Measurements from ENCODE around the gene RSPO1.
"Not testable (repeated sequence)": the region's sequence is repeated elsewhere in the genome, so short reads cannot be mapped to it uniquely, and the experiment has no call there.

Gene RSPO1

GRCh38 chr1:37599940-37600339, 34.8 kb downstream of the RSPO1 start:
- H3K4me3 ChIP-seq (ENCODE audit: low read depth, low read length) = no peak overlapping the region
- no peak for DNase-seq (ENCODE audit: low read depth)
- TF ChIP-seq, protein P1, sequence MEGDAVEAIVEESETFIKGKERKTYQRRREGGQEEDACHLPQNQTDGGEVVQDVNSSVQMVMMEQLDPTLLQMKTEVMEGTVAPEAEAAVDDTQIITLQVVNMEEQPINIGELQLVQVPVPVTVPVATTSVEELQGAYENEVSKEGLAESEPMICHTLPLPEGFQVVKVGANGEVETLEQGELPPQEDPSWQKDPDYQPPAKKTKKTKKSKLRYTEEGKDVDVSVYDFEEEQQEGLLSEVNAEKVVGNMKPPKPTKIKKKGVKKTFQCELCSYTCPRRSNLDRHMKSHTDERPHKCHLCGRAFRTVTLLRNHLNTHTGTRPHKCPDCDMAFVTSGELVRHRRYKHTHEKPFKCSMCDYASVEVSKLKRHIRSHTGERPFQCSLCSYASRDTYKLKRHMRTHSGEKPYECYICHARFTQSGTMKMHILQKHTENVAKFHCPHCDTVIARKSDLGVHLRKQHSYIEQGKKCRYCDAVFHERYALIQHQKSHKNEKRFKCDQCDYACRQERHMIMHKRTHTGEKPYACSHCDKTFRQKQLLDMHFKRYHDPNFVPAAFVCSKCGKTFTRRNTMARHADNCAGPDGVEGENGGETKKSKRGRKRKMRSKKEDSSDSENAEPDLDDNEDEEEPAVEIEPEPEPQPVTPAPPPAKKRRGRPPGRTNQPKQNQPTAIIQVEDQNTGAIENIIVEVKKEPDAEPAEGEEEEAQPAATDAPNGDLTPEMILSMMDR (IDR thresholded peaks at IDR 0.05; ENCODE audit: insufficient read depth, low read depth, low read length, missing control alignments) = no peak

DNA sequence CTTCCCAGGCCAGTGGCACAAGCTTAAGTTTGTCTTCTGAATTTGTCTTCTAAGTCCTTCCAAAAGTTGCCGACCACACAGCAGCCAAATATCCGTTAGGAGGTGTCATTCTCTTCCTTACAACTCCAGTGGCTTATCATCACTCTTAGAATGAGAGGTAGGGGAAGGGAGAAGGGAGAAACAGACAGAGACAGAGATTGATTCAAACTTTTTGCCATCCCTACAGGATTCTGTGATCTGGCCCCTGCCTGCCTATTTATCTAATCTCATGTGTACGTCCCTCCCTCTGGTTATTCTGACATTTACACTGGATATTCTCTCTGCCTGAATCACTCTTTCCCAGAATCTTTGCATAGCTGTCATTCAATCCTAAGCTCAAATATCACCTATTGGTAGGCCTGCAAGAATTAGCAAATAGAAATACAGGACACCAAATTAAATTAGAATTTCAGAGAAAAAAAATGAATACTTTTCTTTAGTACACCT, 38.5 kb downstream of the RSPO1 start:
- TF ChIP-seq, protein P1 (IDR thresholded peaks at IDR 0.05; ENCODE audit: insufficient read depth, low read depth, low read length, missing control alignments) = no peak
- DNase-seq (ENCODE audit: low read depth) = no peak
- H3K4me3 ChIP-seq (ENCODE audit: low read depth, low read length) = peak overlapping the region; percentile 49

- TF ChIP-seq, protein P1 (IDR thresholded peaks at IDR 0.05; ENCODE audit: insufficient read depth, low read depth, low read length, missing control alignments) = no peak
- DNase-seq (ENCODE audit: low read depth) = peak; percentile 96
- peak within 1 kb of the TSS; percentile 96 for H3K4me3 ChIP-seq (ENCODE audit: low read depth, low read length)
These were observed 39.1 kb downstream of the RSPO1 start, which contains the start of gene GNL2 for GRCh38 chr1:37595440-37596181. Gene GNL2 (minus strand): TSS chr1:37595937. CDS start chr1:37595822, 115 bp downstream.

GRCh38 chr1:37593726-37594125, 41.0 kb downstream of the RSPO1 start:
- TF ChIP-seq, protein P1 (IDR thresholded peaks at IDR 0.05; ENCODE audit: insufficient read depth, low read depth, low read length, missing control alignments) = no peak
- H3K4me3 ChIP-seq (ENCODE audit: low read depth, low read length) = no peak overlapping the region
- no peak for DNase-seq (ENCODE audit: low read depth)

DNA sequence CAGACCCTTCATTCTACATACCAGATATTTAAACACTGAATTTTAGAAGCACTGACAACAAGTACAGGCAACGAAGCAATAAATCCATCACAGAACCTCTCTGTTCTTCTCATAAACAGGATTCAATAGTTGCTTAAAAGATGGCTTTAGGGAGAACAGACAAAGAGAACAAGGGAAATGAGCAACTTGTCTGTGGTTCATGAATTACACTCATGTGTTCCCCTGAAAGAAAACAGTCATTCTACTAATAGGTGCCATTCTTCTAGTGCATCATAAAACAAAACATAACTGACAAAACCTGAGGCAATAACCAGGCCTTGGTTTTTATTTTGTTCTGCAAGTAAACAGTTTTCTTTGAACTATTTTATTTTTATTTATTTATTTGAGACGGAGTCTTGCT, 45.8 kb downstream of the RSPO1 start:
- TF ChIP-seq, protein P1 (IDR thresholded peaks at IDR 0.05; ENCODE audit: insufficient read depth, low read depth, low read length, missing control alignments) = no peak
- no peak for DNase-seq (ENCODE audit: low read depth)
- no peak overlapping the region for H3K4me3 ChIP-seq (ENCODE audit: low read depth, low read length)

- DNase-seq (ENCODE audit: low read depth); H3K4me3 ChIP-seq (ENCODE audit: low read depth, low read length): not testable (repeated sequence)
These were observed 50.1 kb downstream of the RSPO1 start for GRCh38 chr1:37584544-37584943.

DNA sequence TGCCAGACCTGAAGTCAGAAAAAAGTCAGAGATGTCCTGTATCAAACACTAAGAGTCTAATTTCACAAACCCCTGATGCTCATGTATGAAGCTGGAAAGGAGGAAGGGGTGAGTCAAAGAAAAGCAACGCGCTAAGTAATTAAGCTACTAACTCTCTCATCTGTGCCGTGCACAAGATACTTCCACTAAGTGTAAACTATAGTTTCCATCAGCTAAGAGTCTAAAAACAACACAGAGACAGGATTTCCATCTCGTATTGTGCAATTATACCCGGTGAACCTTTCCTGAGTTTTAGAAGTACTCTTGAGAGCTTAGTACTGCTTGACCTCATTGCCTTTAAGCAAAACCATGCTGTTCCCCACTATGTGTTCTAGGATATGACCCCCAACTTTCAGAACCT, 59.0 kb downstream of the RSPO1 start:
- TF ChIP-seq, protein P1 (IDR thresholded peaks at IDR 0.05; ENCODE audit: insufficient read depth, low read depth, low read length, missing control alignments) = no peak
- no peak overlapping the region for H3K4me3 ChIP-seq (ENCODE audit: low read depth, low read length)
- DNase-seq (ENCODE audit: low read depth) = no peak

Data from GM12865 (cell line).